GM23248 (cell line): ENCODE measurements around the gene PGRMC2. TPM values are rescaled to one million over a fixed set of nuclear protein-coding genes. Genes with fewer than 3 reads are reported as not detected.

Source experiments
- DNase-seq: peaks from one replicate; pipeline ENCODE4 v3.0.0-alpha.2; 2015
- H2AFZ ChIP-seq: fragments of 200-600 bp; sonication (generic); 2 replicates; pipeline ENCODE4 v1.6.1; 2016; ENCODE audit warnings: antibody characterized with exemption
- H3F3A ChIP-seq: fragments of 200-600 bp; sonication (generic); 2 replicates; pipeline ENCODE4 v1.6.1; 2016; ENCODE audit warnings: mild to moderate bottlenecking, antibody characterized with exemption, mixed run types; ENCODE audit not compliant: insufficient read depth
- H3K27ac ChIP-seq: fragments of 200-600 bp; sonication (generic); 2 replicates; pipeline ENCODE4 v1.5.1; 2016; ENCODE audit warnings: mild to moderate bottlenecking
- H3K27me3 ChIP-seq: fragments of 200-600 bp; sonication (generic); replicated peaks from 2 replicates; pipeline ENCODE4 v1.6.1; 2016; ENCODE audit warnings: mild to moderate bottlenecking; ENCODE audit not compliant: insufficient read depth
- H3K36me3 ChIP-seq: fragments of 200-600 bp; sonication (generic); 2 replicates; pipeline ENCODE4 v1.6.1; 2016; ENCODE audit warnings: low read depth, mild to moderate bottlenecking
- H3K4me1 ChIP-seq: fragments of 200-600 bp; sonication (generic); 2 replicates; pipeline ENCODE4 v1.6.1; 2016; ENCODE audit warnings: mild to moderate bottlenecking; ENCODE audit not compliant: insufficient read depth
- H3K4me2 ChIP-seq: fragments of 200-600 bp; sonication (generic); one replicate; pipeline ENCODE4 v1.6.1; 2016; ENCODE audit warnings: mild to moderate bottlenecking; ENCODE audit not compliant: unreplicated experiment
- H3K4me3 ChIP-seq: fragments of 200-600 bp; sonication (generic); 2 replicates; pipeline ENCODE4 v1.5.1; 2016; ENCODE audit warnings: mild to moderate bottlenecking
- H3K79me2 ChIP-seq: fragments of 200-600 bp; sonication (generic); 2 replicates; pipeline ENCODE4 v1.6.1; 2016; ENCODE audit warnings: mild to moderate bottlenecking; ENCODE audit not compliant: insufficient read depth
- H3K9ac ChIP-seq: fragments of 200-600 bp; sonication (generic); 2 replicates; pipeline ENCODE4 v1.6.1; 2016; ENCODE audit warnings: mild to moderate bottlenecking
- H3K9me2 ChIP-seq: fragments of 200-600 bp; sonication (generic); 2 replicates; pipeline ENCODE4 v1.6.1; 2016; ENCODE audit warnings: mixed run types, mild to moderate bottlenecking, moderate library complexity; ENCODE audit not compliant: insufficient read depth
- H3K9me3 ChIP-seq: fragments of 200-600 bp; sonication (generic); one replicate; pipeline ENCODE4 v1.6.1; 2017; ENCODE audit warnings: low read depth
- H4K20me1 ChIP-seq: fragments of 200-600 bp; sonication (generic); 2 replicates; pipeline ENCODE4 v1.6.0; 2016; ENCODE audit not compliant: insufficient read depth
- EZH2 ChIP-seq: fragments of 200-600 bp; sonication (generic); IDR thresholded peaks from 2 replicates; pipeline ENCODE4 v1.6.1; 2018; ENCODE audit warnings: antibody characterized with exemption, mild to moderate bottlenecking; ENCODE audit not compliant: insufficient read depth, poor library complexity, severe bottlenecking
- EZH2phosphoT487 ChIP-seq: fragments of 200-600 bp; sonication (generic); IDR thresholded peaks from 2 replicates; pipeline ENCODE4 v1.6.1; 2018; ENCODE audit warnings: antibody characterized with exemption, moderate library complexity, mild to moderate bottlenecking, low read depth; ENCODE audit not compliant: insufficient read depth
- WGBS, 2 experiments: methylation state at CpG; one replicate each; pipeline ENCODE4 v1.1.6; 2015 to 2017; ENCODE audit warnings: low lambda C conversion rate in 2 of 2, low coverage in 1 of 2; ENCODE audit errors: missing lambda C conversion rate in 2 of 2; 5-methylcytosine and 5-hydroxymethylcytosine counted together
- in situ Hi-C: fragments of 300-500 bp; cut with MboI; formaldehyde crosslinking; loops from 2 replicates; pipeline ENCODE4 v1.15.0; 2020
- polyA plus RNA-seq: library from polyadenylated mRNA; unstranded; fragments of >200 nt; fragmentation: Nextera tagmentation; extraction: Ambion mirVana; gene quantifications from 2 replicates; pipeline ENCODE4 v1.2.1, GENCODE V29; 2016
- total RNA-seq: library from RNA; depleted of rRNA; stranded (reverse); fragments of >200 nt; shearing (Covaris generic); gene quantifications from 2 replicates; pipeline ENCODE4 v1.2.3, GENCODE V29; 2014

PGRMC2 gene
- total and polyA plus RNA-seq, 2 experiments from 2014 or later = 117 to 186 TPM

GRCh38 chr4:128228845-128229795, 58.5 kb downstream of the PGRMC2 start:
- no peak for TF ChIP-seq EZH2phosphoT487
- TF ChIP-seq EZH2 = no peak
- Histone ChIP-seq H3K4me3 (no peak overlapping the region), H4K20me1 (no peaks in the 10 kb centered on the region), H3K4me2 (no peak overlapping the region), H3K27me3 (no peaks in the 10 kb centered on the region), H3K9me2 (no peaks in the 10 kb centered on the region), H3F3A (0 out of 2 replicates have a peak, but pooled peaks cover 5% of the 10 kb centered on the region), H2AFZ (peak overlapping the region; percentile 13; the same call in 1 of the 2 replicates), H3K4me1 (peaks cover 37% of the 10 kb centered on the region), H3K79me2 (no peaks in the 10 kb centered on the region), H3K27ac (peak overlapping the region; percentile 36), H3K9me3 (no peaks in the 10 kb centered on the region), H3K36me3 (no peaks in the 10 kb centered on the region), H3K9ac (no peak overlapping the region)
- 47 to 50% methylated on average over 6 of the region's 6 CpGs for WGBS, 2 experiments
- DNase-seq = peak; percentile 29
- in situ Hi-C loops = no loop called here

- Histone ChIP-seq H3K36me3 (no peaks in the 10 kb centered on the region), H3K27me3 (no peaks in the 10 kb centered on the region), H3K27ac (no peak overlapping the region), H3K4me2 (no peak overlapping the region), H3K9ac (no peak overlapping the region), H2AFZ (no peak overlapping the region), H3K9me2 (no peaks in the 10 kb centered on the region), H3F3A (0 out of 2 replicates have a peak, but pooled peaks cover 5% of the 10 kb centered on the region), H3K79me2 (no peaks in the 10 kb centered on the region), H3K4me1 (peaks cover 37% of the 10 kb centered on the region), H3K4me3 (no peak overlapping the region), H3K9me3 (no peaks in the 10 kb centered on the region), H4K20me1 (no peaks in the 10 kb centered on the region)
- TF ChIP-seq EZH2 (no peak), EZH2phosphoT487 (no peak)
- WGBS, 2 experiments = 23 to 27% methylated on average over 2 of the region's 2 CpGs
- no peak for DNase-seq
- in situ Hi-C loops = no loop called here
Observed at GRCh38 chr4:128227991-128228571, 59.5 kb downstream of the PGRMC2 start.

- in situ Hi-C loops = no loop called here
- Histone ChIP-seq H3K9me2 (no peaks in the 10 kb centered on the region), H3K4me1 (peaks cover 53% of the 10 kb centered on the region), H3F3A (peaks cover 6% of the 10 kb centered on the region; the same call in 1 of the 2 replicates), H3K4me2 (peak overlapping the region; percentile 71), H3K27ac (no peak overlapping the region; the same call in 1 of the 2 replicates), H4K20me1 (no peaks in the 10 kb centered on the region), H3K9ac (no peak overlapping the region), H2AFZ (no peak overlapping the region), H3K36me3 (no peaks in the 10 kb centered on the region), H3K27me3 (no peaks in the 10 kb centered on the region), H3K79me2 (no peaks in the 10 kb centered on the region), H3K4me3 (no peak overlapping the region), H3K9me3 (no peaks in the 10 kb centered on the region)
- TF ChIP-seq EZH2phosphoT487 (no peak), EZH2 (no peak)
- peak; percentile 57 for DNase-seq
- 0 to 5% methylated on average over 2 of the region's 2 CpGs for WGBS, 2 experiments
Observed at GRCh38 chr4:128225148-128225547, 62.5 kb downstream of the PGRMC2 start.

GRCh38 chr4:128221586-128221985, 66.0 kb downstream of the PGRMC2 start:
- DNase-seq = no peak
- H3K4me2 ChIP-seq = no peak overlapping the region
- H2AFZ ChIP-seq = no peak overlapping the region
- no peaks in the 10 kb centered on the region for H4K20me1 ChIP-seq
- H3K79me2 ChIP-seq = no peaks in the 10 kb centered on the region
- peaks cover 6% of the 10 kb centered on the region; the same call in 1 of the 2 replicates for H3F3A ChIP-seq
- TF ChIP-seq EZH2phosphoT487 = no peak
- no peak for TF ChIP-seq EZH2
- H3K9ac ChIP-seq = no peak overlapping the region
- no peaks in the 10 kb centered on the region for H3K36me3 ChIP-seq
- no peak overlapping the region for H3K4me3 ChIP-seq
- H3K27ac ChIP-seq = no peak overlapping the region
- H3K4me1 ChIP-seq = peaks cover 36% of the 10 kb centered on the region
- in situ Hi-C loops = no loop called here
- no peaks in the 10 kb centered on the region for H3K9me2 ChIP-seq
- H3K9me3 ChIP-seq = no peaks in the 10 kb centered on the region
- no peaks in the 10 kb centered on the region for H3K27me3 ChIP-seq
